ENCODE results near the gene VPS37C.

Gene VPS37C

GRCh38 chr11:61118004-61118403, 43.2 kb downstream of the VPS37C start:
- no peak overlapping the region for H3K4me3 ChIP-seq (ENCODE audit: insufficient read depth, low read depth, low read length)
- no peaks in the 10 kb centered on the region for H3K36me3 ChIP-seq (ENCODE audit: control insufficient read depth, insufficient read depth, low read length)
- H3K27ac ChIP-seq (ENCODE audit: insufficient read depth, low read depth, low read length, poor library complexity, severe bottlenecking): no peak overlapping the region
- WGBS, 2 experiments: 89 to 91% methylated on average over 9 of the region's 9 CpGs
- no peaks in the 10 kb centered on the region for H3K27me3 ChIP-seq (ENCODE audit: control insufficient read depth, insufficient read depth, low read length, poor library complexity, severe bottlenecking)
- peaks cover 9% of the 10 kb centered on the region for H3K4me1 ChIP-seq (ENCODE audit: control insufficient read depth, insufficient read depth, low read length)
- H3K9me3 ChIP-seq (ENCODE audit: control insufficient read depth, low read length): no peaks in the 10 kb centered on the region

GRCh38 chr11:61117168-61117520, 44.1 kb downstream of the VPS37C start:
- WGBS, 2 experiments: 83 to 89% methylated on average over 1 to 2 of the region's 2 CpGs
- Histone ChIP-seq H3K9me3 (ENCODE audit: control insufficient read depth, low read length) (no peaks in the 10 kb centered on the region), H3K27me3 (ENCODE audit: control insufficient read depth, insufficient read depth, low read length, poor library complexity, severe bottlenecking) (no peaks in the 10 kb centered on the region), H3K4me1 (ENCODE audit: control insufficient read depth, insufficient read depth, low read length) (peaks cover 9% of the 10 kb centered on the region), H3K4me3 (ENCODE audit: insufficient read depth, low read depth, low read length) (no peak overlapping the region), H3K27ac (ENCODE audit: insufficient read depth, low read depth, low read length, poor library complexity, severe bottlenecking) (no peak overlapping the region), H3K36me3 (ENCODE audit: control insufficient read depth, insufficient read depth, low read length) (no peaks in the 10 kb centered on the region)

- Histone ChIP-seq H3K27ac (ENCODE audit: insufficient read depth, low read depth, low read length, poor library complexity, severe bottlenecking) (no peak overlapping the region), H3K4me3 (ENCODE audit: insufficient read depth, low read depth, low read length) (no peak overlapping the region), H3K9me3 (ENCODE audit: control insufficient read depth, low read length) (no peaks in the 10 kb centered on the region), H3K27me3 (ENCODE audit: control insufficient read depth, insufficient read depth, low read length, poor library complexity, severe bottlenecking) (no peaks in the 10 kb centered on the region), H3K36me3 (ENCODE audit: control insufficient read depth, insufficient read depth, low read length) (no peaks in the 10 kb centered on the region), H3K4me1 (ENCODE audit: control insufficient read depth, insufficient read depth, low read length) (peaks cover 9% of the 10 kb centered on the region)
- WGBS, 2 experiments: 93% methylated on average over 7 of the region's 7 CpGs
These were observed 44.6 kb downstream of the VPS37C start for GRCh38 chr11:61116426-61117167.

GRCh38 chr11:61115498-61116224, 45.6 kb downstream of the VPS37C start:
- Histone ChIP-seq H3K36me3 (ENCODE audit: control insufficient read depth, insufficient read depth, low read length) (no peaks in the 10 kb centered on the region), H3K4me1 (ENCODE audit: control insufficient read depth, insufficient read depth, low read length) (peaks cover 7% of the 10 kb centered on the region), H3K4me3 (ENCODE audit: insufficient read depth, low read depth, low read length) (no peak overlapping the region), H3K27me3 (ENCODE audit: control insufficient read depth, insufficient read depth, low read length, poor library complexity, severe bottlenecking) (no peaks in the 10 kb centered on the region), H3K27ac (ENCODE audit: insufficient read depth, low read depth, low read length, poor library complexity, severe bottlenecking) (no peak overlapping the region), H3K9me3 (ENCODE audit: control insufficient read depth, low read length) (no peaks in the 10 kb centered on the region)
- 88 to 91% methylated on average over 21 of the region's 21 CpGs for WGBS, 2 experiments

GRCh38 chr11:61114913-61115312, 46.3 kb downstream of the VPS37C start:
- Histone ChIP-seq H3K36me3 (ENCODE audit: control insufficient read depth, insufficient read depth, low read length) (no peaks in the 10 kb centered on the region), H3K27ac (ENCODE audit: insufficient read depth, low read depth, low read length, poor library complexity, severe bottlenecking) (no peak overlapping the region), H3K4me1 (ENCODE audit: control insufficient read depth, insufficient read depth, low read length) (no peaks in the 10 kb centered on the region), H3K4me3 (ENCODE audit: insufficient read depth, low read depth, low read length) (no peak overlapping the region), H3K27me3 (ENCODE audit: control insufficient read depth, insufficient read depth, low read length, poor library complexity, severe bottlenecking) (no peaks in the 10 kb centered on the region), H3K9me3 (ENCODE audit: control insufficient read depth, low read length) (no peaks in the 10 kb centered on the region)
- 85 to 88% methylated on average over 7 of the region's 8 CpGs for WGBS, 2 experiments

- 86 to 90% methylated on average over 9 of the region's 9 CpGs for WGBS, 2 experiments
- Histone ChIP-seq H3K9me3 (ENCODE audit: control insufficient read depth, low read length) (no peaks in the 10 kb centered on the region), H3K27ac (ENCODE audit: insufficient read depth, low read depth, low read length, poor library complexity, severe bottlenecking) (no peak overlapping the region), H3K36me3 (ENCODE audit: control insufficient read depth, insufficient read depth, low read length) (no peaks in the 10 kb centered on the region), H3K27me3 (ENCODE audit: control insufficient read depth, insufficient read depth, low read length, poor library complexity, severe bottlenecking) (no peaks in the 10 kb centered on the region), H3K4me1 (ENCODE audit: control insufficient read depth, insufficient read depth, low read length) (no peaks in the 10 kb centered on the region), H3K4me3 (ENCODE audit: insufficient read depth, low read depth, low read length) (no peak overlapping the region)
These were observed 48.0 kb downstream of the VPS37C start for GRCh38 chr11:61113201-61113600.

- WGBS, 2 experiments: 88 to 93% methylated on average over 6 of the region's 6 CpGs
- Histone ChIP-seq H3K27ac (ENCODE audit: insufficient read depth, low read depth, low read length, poor library complexity, severe bottlenecking) (no peak overlapping the region), H3K27me3 (ENCODE audit: control insufficient read depth, insufficient read depth, low read length, poor library complexity, severe bottlenecking) (no peaks in the 10 kb centered on the region), H3K9me3 (ENCODE audit: control insufficient read depth, low read length) (no peaks in the 10 kb centered on the region), H3K4me1 (ENCODE audit: control insufficient read depth, insufficient read depth, low read length) (no peaks in the 10 kb centered on the region), H3K4me3 (ENCODE audit: insufficient read depth, low read depth, low read length) (no peak overlapping the region), H3K36me3 (ENCODE audit: control insufficient read depth, insufficient read depth, low read length) (no peaks in the 10 kb centered on the region)
These were observed 48.7 kb downstream of the VPS37C start for GRCh38 chr11:61112575-61112974.

GRCh38 chr11:61111786-61112517, 49.3 kb downstream of the VPS37C start:
- H3K9me3 ChIP-seq (ENCODE audit: control insufficient read depth, low read length): no peaks in the 10 kb centered on the region
- no peaks in the 10 kb centered on the region for H3K27me3 ChIP-seq (ENCODE audit: control insufficient read depth, insufficient read depth, low read length, poor library complexity, severe bottlenecking)
- H3K4me3 ChIP-seq (ENCODE audit: insufficient read depth, low read depth, low read length): no peak overlapping the region
- H3K27ac ChIP-seq (ENCODE audit: insufficient read depth, low read depth, low read length, poor library complexity, severe bottlenecking): no peak overlapping the region
- 90% methylated on average over 11 of the region's 11 CpGs for WGBS, 2 experiments
- H3K4me1 ChIP-seq (ENCODE audit: control insufficient read depth, insufficient read depth, low read length): no peaks in the 10 kb centered on the region
- no peaks in the 10 kb centered on the region for H3K36me3 ChIP-seq (ENCODE audit: control insufficient read depth, insufficient read depth, low read length)

- Histone ChIP-seq H3K36me3 (ENCODE audit: control insufficient read depth, insufficient read depth, low read length) (no peaks in the 10 kb centered on the region), H3K27ac (ENCODE audit: insufficient read depth, low read depth, low read length, poor library complexity, severe bottlenecking) (no peak overlapping the region), H3K4me1 (ENCODE audit: control insufficient read depth, insufficient read depth, low read length) (no peaks in the 10 kb centered on the region), H3K9me3 (ENCODE audit: control insufficient read depth, low read length) (no peaks in the 10 kb centered on the region), H3K27me3 (ENCODE audit: control insufficient read depth, insufficient read depth, low read length, poor library complexity, severe bottlenecking) (no peaks in the 10 kb centered on the region), H3K4me3 (ENCODE audit: insufficient read depth, low read depth, low read length) (no peak overlapping the region)
- 78 to 79% methylated on average over 6 of the region's 6 CpGs for WGBS, 2 experiments
These were observed 50.2 kb downstream of the VPS37C start for GRCh38 chr11:61111050-61111435.

Measured in ectodermal cell (in vitro differentiated cells).